ENCODE data around the gene ADAMTSL5. TPM values are rescaled to one million over a fixed set of nuclear protein-coding genes. Genes with fewer than 3 reads are reported as not detected.

Gene ADAMTSL5
- total and polyA plus RNA-seq, 2 of the 8 experiments (the other 6 are each of a cell fraction or from before 2014, with no cell fraction given): 0.82 to 0.99 TPM

DNA sequence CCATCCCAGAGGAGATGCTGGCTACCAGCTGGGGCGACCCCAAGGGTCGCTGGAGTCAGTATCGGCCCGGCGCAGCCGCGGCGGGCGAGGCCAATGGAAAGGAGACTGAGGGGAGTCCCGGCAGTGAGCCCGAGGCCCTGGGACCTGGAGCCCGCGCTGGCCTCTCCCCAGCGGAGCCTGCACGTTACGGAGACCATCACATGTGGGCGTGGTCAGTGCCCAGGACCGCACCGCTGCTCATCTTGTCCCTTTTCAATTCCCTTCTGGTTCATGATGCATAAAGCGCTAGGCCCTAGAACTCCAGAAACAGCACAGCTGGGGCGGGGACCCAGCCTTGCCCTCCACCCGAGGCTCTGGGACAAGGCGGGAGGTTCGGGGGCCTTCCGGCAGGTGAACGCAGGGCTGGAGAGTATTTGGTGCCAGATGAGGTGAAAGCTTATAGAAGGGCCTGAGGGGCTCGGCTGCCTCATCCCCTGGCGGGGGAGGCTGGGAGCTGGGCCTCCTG is 41.8 kb downstream of the ADAMTSL5 start (continued):
- 0 out of 2 replicates have a peak, but pooled peaks have one; percentile 77 for TF ChIP-seq GABPA (IDR thresholded peaks at IDR 0.05; ENCODE audit: borderline replicate concordance, insufficient read depth, low read length)
- TF ChIP-seq EP300 (IDR thresholded peaks at IDR 0.05; ENCODE audit: borderline replicate concordance in 1 of 2, low read depth in 2 of 2, low read length in 2 of 2): peak in 1 of 2 experiments; percentile 83; a peak in 1 of 3 replicates
- 0 out of 2 replicates have a peak, but pooled peaks have one; percentile 25 for TF ChIP-seq SUZ12 (IDR thresholded peaks at IDR 0.05; ENCODE audit: low read length)
- TF ChIP-seq, protein P1, sequence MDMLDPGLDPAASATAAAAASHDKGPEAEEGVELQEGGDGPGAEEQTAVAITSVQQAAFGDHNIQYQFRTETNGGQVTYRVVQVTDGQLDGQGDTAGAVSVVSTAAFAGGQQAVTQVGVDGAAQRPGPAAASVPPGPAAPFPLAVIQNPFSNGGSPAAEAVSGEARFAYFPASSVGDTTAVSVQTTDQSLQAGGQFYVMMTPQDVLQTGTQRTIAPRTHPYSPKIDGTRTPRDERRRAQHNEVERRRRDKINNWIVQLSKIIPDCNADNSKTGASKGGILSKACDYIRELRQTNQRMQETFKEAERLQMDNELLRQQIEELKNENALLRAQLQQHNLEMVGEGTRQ (IDR thresholded peaks at IDR 0.05; ENCODE audit: low read length): no peak
- TF ChIP-seq SP1 (IDR thresholded peaks at IDR 0.05; ENCODE audit: low read depth, low read length): no peak
- no peak for TF ChIP-seq NRF1 (IDR thresholded peaks at IDR 0.05; ENCODE audit: low read depth, low read length)
- no peak for TF ChIP-seq CHD2 (IDR thresholded peaks at IDR 0.05; ENCODE audit: low read length)
- no peak for TF ChIP-seq EZH2 (IDR thresholded peaks at IDR 0.05; ENCODE audit: low read depth, low read length, severe bottlenecking)
- no peak for TF ChIP-seq YY1 (IDR thresholded peaks at IDR 0.05; ENCODE audit: low read depth, low read length)
- 0 out of 2 replicates have a peak, but pooled peaks have one; percentile 33 for TF ChIP-seq JUND (IDR thresholded peaks at IDR 0.05; ENCODE audit: low read length)
- TF ChIP-seq MAFK (IDR thresholded peaks at IDR 0.05; ENCODE audit: low read depth, low read length): no peak
- peak in 1 of 2 experiments; percentile 58; a peak in 1 of 4 replicates for TF ChIP-seq SIN3A (conservative IDR thresholded peaks at IDR 0.05 in 1 of 2, IDR thresholded peaks at IDR 0.05 in 1 of 2; ENCODE audit: low read depth in 1 of 2, low read length in 2 of 2)
- no peak for TF ChIP-seq CREB1 (IDR thresholded peaks at IDR 0.05)
- TF ChIP-seq HDAC2 (IDR thresholded peaks at IDR 0.05; ENCODE audit: borderline replicate concordance in 1 of 2, low read depth in 2 of 2, low read length in 2 of 2): no peak
- no peak for TF ChIP-seq CTBP2 (IDR thresholded peaks at IDR 0.05; ENCODE audit: borderline replicate concordance, insufficient read depth, insufficient read length, low read length)
- TF ChIP-seq BACH1 (IDR thresholded peaks at IDR 0.05; ENCODE audit: low read length): no peak; the same call in 1 of the 2 replicates
- no peak for TF ChIP-seq CBX8 (IDR thresholded peaks at IDR 0.05; ENCODE audit: borderline replicate concordance, low read depth, low read length)
- TF ChIP-seq TAF7 (optimal IDR thresholded peaks at IDR 0.05; ENCODE audit: borderline replicate concordance, low read depth, low read length): no peak
- no peak for TF ChIP-seq RBBP5 (IDR thresholded peaks at IDR 0.05; ENCODE audit: borderline replicate concordance, low read depth, low read length)
- TF ChIP-seq BRCA1 (IDR thresholded peaks at IDR 0.05; ENCODE audit: low read depth, low read length): no peak
- TF ChIP-seq JUN (IDR thresholded peaks at IDR 0.05; ENCODE audit: low read depth, low read length): no peak
